OCI-LY7 (cell line): Measurements from ENCODE around the gene CAPNS1. TPM values are rescaled to one million over a fixed set of nuclear protein-coding genes. Genes with fewer than 3 reads are reported as not detected.

Source experiments
- BruUV-seq: library from RNA; stranded (reverse); fragments of 400-500 nt; replicated peaks from 2 replicates; lab custom pipeline; 2021; lab: Mats Ljungman, UMichigan
- CTCF ChIA-PET: fragments of 300-600 bp; sonication (Branson Sonifier 250); formaldehyde crosslinking; loops from one replicate; lab custom pipeline; 2022; ENCODE audit warnings: antibody characterized with exemption; ENCODE audit not compliant: unreplicated experiment; lab: Charles Lee
- POLR2A ChIA-PET: fragments of 300-600 bp; sonication (Branson Sonifier 250); formaldehyde crosslinking; loops from one replicate; lab custom pipeline; 2022; ENCODE audit warnings: antibody characterized with exemption; lab: Charles Lee
- DNase-seq: peaks from one replicate; pipeline ENCODE4 v3.0.0-alpha.2; 2015; ENCODE audit warnings: low spot score
- H2AFZ ChIP-seq: fragments of 200-600 bp; sonication (generic), shearing (Covaris generic); 2 replicates; pipeline ENCODE4 v1.6.1; 2014; ENCODE audit warnings: mild to moderate bottlenecking, antibody characterized with exemption, low read length, moderate library complexity
- H3K27ac ChIP-seq: fragments of 200-600 bp; sonication (generic); 2 replicates; pipeline ENCODE4 v1.5.1; 2014; ENCODE audit warnings: mixed run types, low read depth, mild to moderate bottlenecking, moderate library complexity, low read length, inconsistent platforms; ENCODE audit not compliant: poor library complexity, severe bottlenecking
- H3K36me3 ChIP-seq: fragments of 200-600 bp; sonication (generic); 2 replicates; pipeline ENCODE4 v1.6.1; 2014; ENCODE audit warnings: mild to moderate bottlenecking, antibody characterized with exemption, low read length, moderate library complexity, mixed read lengths; ENCODE audit not compliant: insufficient read depth
- H3K4me1 ChIP-seq: fragments of 200-600 bp; sonication (generic); 2 replicates; pipeline ENCODE4 v1.5.1; 2014; ENCODE audit warnings: mild to moderate bottlenecking, low read length; ENCODE audit not compliant: insufficient read depth, poor library complexity, severe bottlenecking
- H3K4me2 ChIP-seq: fragments of 200-600 bp; sonication (generic); 2 replicates; pipeline ENCODE4 v1.6.1; 2014; ENCODE audit warnings: mild to moderate bottlenecking, low read length
- H3K4me3 ChIP-seq: fragments of 200-600 bp; sonication (generic); 2 replicates; pipeline ENCODE4 v1.5.1; 2014; ENCODE audit warnings: mild to moderate bottlenecking, low read depth, low read length; ENCODE audit not compliant: poor library complexity, severe bottlenecking
- H3K79me2 ChIP-seq: fragments of 200-600 bp; sonication (generic); 2 replicates; pipeline ENCODE4 v1.6.1; 2016; ENCODE audit warnings: low read depth, mild to moderate bottlenecking, low read length, moderate library complexity, mixed read lengths; ENCODE audit not compliant: insufficient read depth
- H3K9me2 ChIP-seq: fragments of 200-600 bp; sonication (generic); 2 replicates; pipeline ENCODE4 v1.6.1; 2016; ENCODE audit warnings: mild to moderate bottlenecking, low read length, mixed read lengths; ENCODE audit not compliant: insufficient read depth
- H3K9me3 ChIP-seq: fragments of 200-600 bp; sonication (generic); 2 replicates; pipeline ENCODE4 v1.6.1; 2014; ENCODE audit warnings: mild to moderate bottlenecking, mixed run types, low read length, mixed read lengths
- H4K20me1 ChIP-seq: fragments of 200-600 bp; sonication (generic); 2 replicates; pipeline ENCODE4 v1.6.1; 2014; ENCODE audit warnings: mild to moderate bottlenecking, antibody characterized with exemption, low read length, moderate library complexity, mixed read lengths; ENCODE audit not compliant: insufficient read depth
- CTCF ChIP-seq: fragments of 200-600 bp; sonication (generic); conservative IDR thresholded peaks from 2 replicates; pipeline ENCODE4 v1.5.1; 2014; ENCODE audit warnings: mild to moderate bottlenecking, antibody characterized with exemption, low read length, moderate library complexity, mixed read lengths
- EZH2phosphoT487 ChIP-seq: fragments of 200-600 bp; sonication (generic); IDR thresholded peaks from 2 replicates; pipeline ENCODE4 v1.6.1; 2018; ENCODE audit warnings: low read depth, borderline replicate concordance, mild to moderate bottlenecking, mixed run types, antibody characterized with exemption, low read length, moderate library complexity, mixed read lengths
- intact Hi-C: fragments of 100-400 bp; cut with micrococcal nuclease; formaldehyde crosslinking; loops from one replicate; pipeline ENCODE4 v1.10.0; 2022; ENCODE audit not compliant: unreplicated experiment
- total RNA-seq, 2 experiments: library from RNA; depleted of rRNA in 1 of 2; stranded (reverse); fragments of >200 nt in 1 of 2; shearing (Covaris generic) in 1 of 2; gene quantifications; 2 replicates each; pipeline ENCODE4 v1.2.3, GENCODE V29; 2014 to 2022

The CAPNS1 gene
- total RNA-seq, 2 experiments from 2014 or later: 166 to 339 TPM

- H3K27ac ChIP-seq: no peak overlapping the region
- no TSS peak for BruUV-seq
- ChIA-PET POLR2A (no interaction called here), CTCF (no interaction called here)
- peaks cover 97% of the 10 kb centered on the region for H3K36me3 ChIP-seq
- no peak for DNase-seq
- H3K9me2 ChIP-seq: no peaks in the 10 kb centered on the region
- no peaks in the 10 kb centered on the region for H3K4me1 ChIP-seq
- H3K9me3 ChIP-seq: no peaks in the 10 kb centered on the region
- no peak overlapping the region for H3K4me2 ChIP-seq
- H3K4me3 ChIP-seq: no peak overlapping the region
- intact Hi-C loops: no loop called here
- no peaks in the 10 kb centered on the region for H3K79me2 ChIP-seq
- no peaks in the 10 kb centered on the region for H4K20me1 ChIP-seq
- no peak for TF ChIP-seq EZH2phosphoT487
- no peak for TF ChIP-seq CTCF
- no peak overlapping the region for H2AFZ ChIP-seq
These were observed 47.3 kb upstream of the CAPNS1 start for GRCh38 chr19:36092566-36092965.

GRCh38 chr19:36093146-36093662, 46.7 kb upstream of the CAPNS1 start:
- Histone ChIP-seq H3K4me3 (no peak overlapping the region), H4K20me1 (no peaks in the 10 kb centered on the region), H3K27ac (no peak overlapping the region), H3K4me2 (no peak overlapping the region), H3K9me3 (no peaks in the 10 kb centered on the region), H3K9me2 (no peaks in the 10 kb centered on the region), H2AFZ (no peak overlapping the region), H3K79me2 (no peaks in the 10 kb centered on the region), H3K36me3 (peaks cover 97% of the 10 kb centered on the region), H3K4me1 (no peaks in the 10 kb centered on the region)
- ChIA-PET POLR2A (no interaction called here), CTCF (no interaction called here)
- TF ChIP-seq CTCF: no peak
- TF ChIP-seq EZH2phosphoT487: no peak
- DNase-seq: no peak
- intact Hi-C loops: no loop called here
- BruUV-seq: no TSS peak

DNA sequence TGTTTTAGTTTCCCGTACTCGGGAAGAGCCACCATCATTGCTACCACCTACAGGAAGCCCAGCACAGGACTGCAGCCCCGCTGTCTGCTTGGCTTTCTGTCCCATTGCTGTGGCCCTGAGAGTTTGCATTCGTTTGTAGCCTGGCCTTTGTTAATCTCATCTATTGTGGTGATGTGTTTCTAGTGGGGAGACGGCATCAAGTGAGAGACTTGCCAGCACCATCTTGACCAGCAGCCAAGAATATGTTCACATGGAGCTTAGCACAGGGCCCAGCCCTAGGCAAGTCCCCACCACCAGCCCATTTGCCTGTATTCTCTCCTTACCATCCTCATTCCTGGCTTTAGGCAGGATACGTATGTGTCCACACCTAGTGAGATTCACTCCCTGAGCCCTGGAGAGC, 46.2 kb upstream of the CAPNS1 start:
- no peak overlapping the region for H2AFZ ChIP-seq
- DNase-seq: no peak
- ChIA-PET CTCF (no interaction called here), POLR2A (no interaction called here)
- no peaks in the 10 kb centered on the region for H3K79me2 ChIP-seq
- TF ChIP-seq EZH2phosphoT487 (no peak), CTCF (no peak)
- no peaks in the 10 kb centered on the region for H4K20me1 ChIP-seq
- H3K4me2 ChIP-seq: no peak overlapping the region
- H3K4me1 ChIP-seq: no peaks in the 10 kb centered on the region
- no peak overlapping the region for H3K4me3 ChIP-seq
- no TSS peak for BruUV-seq
- no peak overlapping the region for H3K27ac ChIP-seq
- H3K9me3 ChIP-seq: no peaks in the 10 kb centered on the region
- intact Hi-C loops: no loop called here
- peaks cover 97% of the 10 kb centered on the region for H3K36me3 ChIP-seq
- H3K9me2 ChIP-seq: no peaks in the 10 kb centered on the region
